HG03571 (cell line): Measurements from ENCODE around the gene SCAND1.
"Not testable (repeated sequence)": the region's sequence is repeated elsewhere in the genome, so short reads cannot be mapped to it uniquely, and the experiment has no call there.

ENCODE experiments used
- ATAC-seq: cut with Tn5 transposase; IDR thresholded peaks from one replicate; pipeline ENCODE4 v1.9.1; 2021; ENCODE audit not compliant: unreplicated experiment

The SCAND1 gene

GRCh38 chr20:35963878-35964277 is 9.6 kb upstream of the SCAND1 start:
- no peak for ATAC-seq

- ATAC-seq = not testable (repeated sequence)
Measured at GRCh38 chr20:35959291-35959690, 5.0 kb upstream of the SCAND1 start.

- ATAC-seq = no peak
Measured at GRCh38 chr20:35956616-35957015, 2.3 kb upstream of the SCAND1 start.

DNA sequence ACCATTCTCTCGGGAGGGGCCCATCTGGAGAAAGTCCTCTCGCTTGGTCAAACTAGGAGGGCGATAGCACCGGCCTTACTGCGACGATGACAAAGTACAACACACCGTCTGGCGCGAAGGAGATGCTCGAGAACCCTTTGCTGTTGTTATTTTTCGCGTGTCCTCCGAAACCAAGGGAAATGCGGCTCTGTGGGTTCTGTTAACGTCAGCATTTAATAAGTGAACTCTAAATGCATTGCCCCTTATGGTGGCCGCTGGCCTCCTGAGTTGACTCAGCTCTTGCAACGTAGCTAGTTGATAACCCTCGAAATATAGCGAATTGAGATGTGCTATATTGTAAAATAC is 577 bp upstream of the SCAND1 start:
- ATAC-seq = no peak

- ATAC-seq = peak; percentile 20
Measured at GRCh38 chr20:35953387-35954199, 709 bp downstream of the SCAND1 start.

- ATAC-seq = no peak
Measured at GRCh38 chr20:35952480-35953386, 1.6 kb downstream of the SCAND1 start.

DNA sequence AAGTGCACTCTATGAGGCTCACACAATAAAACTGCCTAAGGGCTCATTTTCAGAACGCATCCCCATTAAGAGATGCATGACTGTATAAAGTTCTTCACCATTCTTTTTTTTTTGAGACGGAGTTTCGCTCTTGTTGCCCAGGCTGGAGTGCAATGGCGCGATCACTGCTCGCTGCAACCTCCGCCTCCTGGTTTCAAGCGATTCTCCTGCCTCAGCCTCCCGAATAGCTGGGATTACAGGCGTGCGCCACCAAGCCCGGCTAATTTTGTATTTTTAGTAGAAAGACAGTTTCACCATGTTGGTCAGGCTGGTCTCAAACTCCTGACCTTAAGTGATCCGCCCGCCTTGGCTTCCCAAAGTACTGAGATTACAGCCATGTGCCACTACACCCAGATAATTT is 2.2 kb downstream of the SCAND1 start:
- ATAC-seq = not testable (repeated sequence)

DNA sequence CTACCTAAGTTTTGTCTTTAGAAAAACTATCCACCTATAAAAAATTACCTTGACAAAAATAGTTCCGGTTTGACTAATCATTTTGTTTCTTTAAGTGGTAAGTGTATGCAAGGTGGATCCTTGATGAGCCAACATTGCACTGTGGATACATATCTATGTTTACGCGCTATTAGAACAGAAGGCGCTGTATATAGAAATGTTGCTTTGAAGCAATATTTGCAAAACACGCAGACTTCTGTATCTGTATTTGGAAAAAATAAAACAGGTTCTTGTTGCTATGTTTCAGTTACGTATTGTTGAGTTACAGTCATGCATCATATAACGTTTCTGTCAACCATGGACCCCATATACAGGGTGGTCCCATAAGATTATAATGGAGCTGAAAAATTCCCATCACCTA is 4.2 kb downstream of the SCAND1 start:
- ATAC-seq = no peak

DNA sequence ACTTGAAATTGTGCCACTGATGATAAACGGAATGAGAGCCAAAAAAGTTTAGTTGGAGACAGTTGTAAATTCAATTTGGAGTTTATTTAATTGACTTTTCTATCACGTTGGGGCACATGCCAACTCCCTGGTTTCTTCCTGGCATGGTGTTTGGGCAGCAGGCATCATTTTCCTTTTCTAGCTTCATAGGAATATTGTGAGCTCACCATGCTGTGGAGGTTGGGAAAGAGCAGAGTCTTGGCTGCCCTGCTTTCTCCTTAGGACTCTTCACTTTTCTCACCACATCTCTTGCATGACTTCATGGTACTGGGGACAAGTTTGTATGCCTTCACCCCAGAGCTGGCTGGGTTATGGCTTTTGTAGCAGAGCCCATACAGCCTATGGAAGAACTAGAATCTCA is 6.4 kb downstream of the SCAND1 start:
- ATAC-seq = no peak

- ATAC-seq = no peak
Measured at GRCh38 chr20:35947489-35947888, 6.8 kb downstream of the SCAND1 start.

- ATAC-seq = no peak
Measured at GRCh38 chr20:35942243-35942642, 12.1 kb downstream of the SCAND1 start.

- ATAC-seq = no peak
Measured at GRCh38 chr20:35941620-35942019, 12.7 kb downstream of the SCAND1 start.

GRCh38 chr20:35939264-35939663 is 15.0 kb downstream of the SCAND1 start:
- ATAC-seq = no peak

GRCh38 chr20:35934050-35934449 is 20.3 kb downstream of the SCAND1 start:
- no peak for ATAC-seq

DNA sequence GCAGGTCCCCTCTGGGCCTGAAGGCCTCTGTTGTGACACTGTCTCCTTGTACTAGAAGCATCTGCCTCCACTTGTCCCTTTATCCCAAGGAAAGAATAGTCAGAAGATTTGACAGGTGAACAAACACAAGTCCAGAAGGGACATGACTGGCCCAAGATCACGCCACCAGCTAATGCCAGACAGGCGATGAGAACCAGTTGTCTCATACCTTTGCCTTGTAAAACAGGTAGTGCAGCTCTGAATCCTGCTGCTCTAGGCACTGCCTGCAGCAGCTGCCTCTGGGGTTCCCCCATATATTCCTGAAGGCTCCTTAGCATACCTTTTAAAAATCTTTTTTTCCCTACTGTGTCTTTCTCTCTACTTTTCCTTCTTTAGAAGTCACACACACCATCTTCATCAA is 25.0 kb downstream of the SCAND1 start:
- ATAC-seq = no peak

DNA sequence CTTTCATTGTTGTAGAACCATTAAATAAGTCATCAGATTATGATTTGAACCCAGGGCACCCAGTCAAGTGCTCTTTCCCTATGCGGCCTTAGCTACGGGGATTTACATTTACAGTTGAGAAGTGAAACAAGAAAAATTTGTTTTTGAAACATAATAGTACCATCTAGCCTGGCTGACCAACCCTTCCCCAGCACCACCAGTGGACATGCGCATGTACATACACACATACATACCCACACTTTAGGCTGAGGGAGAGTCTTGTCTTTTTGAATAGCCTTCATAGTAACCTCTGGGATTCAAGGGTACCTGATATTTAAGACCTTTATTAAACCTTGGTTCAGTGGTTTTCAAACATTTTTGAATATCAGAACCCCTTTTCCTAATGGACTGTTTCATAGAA is 33.8 kb downstream of the SCAND1 start:
- no peak for ATAC-seq

GRCh38 chr20:35918021-35918420 is 36.3 kb downstream of the SCAND1 start:
- no peak for ATAC-seq

DNA sequence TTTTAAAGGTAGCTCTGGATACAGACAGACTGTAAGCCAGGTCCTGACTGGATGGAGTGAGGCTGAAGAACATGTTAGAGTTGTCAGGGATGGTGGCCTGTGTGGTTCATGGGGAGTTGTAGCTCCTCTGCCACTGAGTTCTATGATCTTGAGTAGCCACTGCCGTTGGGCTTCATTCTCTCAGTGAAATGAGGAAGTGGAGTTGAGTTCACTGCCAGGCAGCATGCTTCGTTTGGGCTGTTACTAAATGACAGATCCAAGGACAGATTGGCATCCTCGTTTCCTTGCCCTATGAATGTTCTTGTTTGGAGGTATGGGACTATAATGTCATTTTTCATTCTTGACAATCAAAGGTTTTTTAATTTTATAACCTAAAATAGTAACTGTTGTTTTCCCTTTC is 37.2 kb downstream of the SCAND1 start:
- ATAC-seq = no peak

GRCh38 chr20:35912881-35913280 is 41.4 kb downstream of the SCAND1 start:
- no peak for ATAC-seq

DNA sequence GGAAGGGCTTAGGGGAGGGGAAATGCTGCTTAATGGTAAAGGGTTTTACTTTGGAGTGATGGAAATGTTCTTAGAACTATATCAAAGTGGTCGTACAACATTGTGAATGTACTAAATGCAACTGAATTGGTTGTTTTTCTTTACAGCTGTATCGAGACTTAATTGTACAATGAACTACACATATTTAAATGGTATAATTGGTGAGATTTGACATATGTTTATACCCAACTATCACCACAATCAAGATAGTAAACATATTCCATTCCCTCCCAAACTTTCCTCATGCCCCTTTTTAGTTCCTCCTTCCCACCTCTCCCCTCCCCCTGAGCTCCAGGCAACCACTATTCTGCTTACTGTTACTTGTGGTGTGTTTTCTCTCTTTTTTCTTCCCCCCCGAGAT is 44.0 kb downstream of the SCAND1 start:
- no peak for ATAC-seq

DNA sequence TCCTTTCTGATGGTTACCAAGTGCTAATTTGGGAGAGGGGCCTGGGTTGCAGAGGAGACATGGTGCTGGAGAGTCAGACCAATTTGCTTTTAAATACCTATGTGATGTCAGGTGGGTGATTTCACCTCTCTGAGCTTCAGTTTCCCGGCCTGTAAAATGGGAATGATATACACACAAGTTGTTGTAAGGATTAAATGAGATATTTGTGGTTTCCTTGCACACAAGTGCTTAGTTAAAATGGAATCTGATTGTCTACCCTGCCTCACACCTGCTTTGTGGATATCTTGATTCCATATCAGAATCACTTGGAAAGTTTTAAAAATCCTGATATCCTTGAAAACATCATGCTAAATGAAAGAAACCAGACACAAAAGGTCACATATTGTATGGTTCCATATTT is 44.5 kb downstream of the SCAND1 start:
- no peak for ATAC-seq

DNA sequence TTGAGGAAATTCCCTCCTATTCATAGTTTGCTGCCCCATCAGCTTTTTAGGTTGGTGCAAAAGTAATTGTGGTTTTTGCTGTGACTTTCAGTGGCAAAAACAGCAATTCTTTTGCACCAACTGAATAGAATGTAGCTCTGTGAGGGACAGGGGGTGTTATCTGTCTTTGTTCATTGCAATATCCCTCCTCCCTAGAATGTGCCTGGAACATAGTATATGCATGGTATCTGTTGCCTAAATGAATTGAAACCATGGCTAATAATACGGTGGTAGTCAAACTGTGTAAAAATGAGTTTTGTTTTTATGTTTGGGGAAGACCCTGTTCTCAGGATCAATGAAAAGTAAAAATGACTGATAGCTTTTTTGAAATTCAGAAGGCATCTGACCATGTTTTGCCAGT is 45.1 kb downstream of the SCAND1 start:
- ATAC-seq = no peak
